Measurements from ENCODE around the gene TMEM255B.

TMEM255B gene

GRCh38 chr13:113817860-113818691, 59.0 kb downstream of the TMEM255B start:
- no peak for DNase-seq (ENCODE audit: extremely low spot score)
- ChIA-PET CTCF (no interaction called here), POLR2A (no interaction called here)
- TF ChIP-seq ARNT (IDR thresholded peaks at IDR 0.05) (no peak), L3MBTL2 (conservative IDR thresholded peaks at IDR 0.05) (no peak), TARDBP (IDR thresholded peaks at IDR 0.05) (no peak), BHLHE40 (IDR thresholded peaks at IDR 0.05; ENCODE audit: borderline replicate concordance) (no peak), ELF4 (IDR thresholded peaks at IDR 0.05) (no peak), HDGF (IDR thresholded peaks at IDR 0.05; ENCODE audit: borderline replicate concordance) (no peak), PKNOX1 (IDR thresholded peaks at IDR 0.05) (no peak), ZNF384 (IDR thresholded peaks at IDR 0.05) (no peak), NFRKB (IDR thresholded peaks at IDR 0.05) (no peak), FOXA1 (IDR thresholded peaks at IDR 0.05) (no peak), FOXM1 (IDR thresholded peaks at IDR 0.05; ENCODE audit: borderline replicate concordance) (no peak), SUZ12 (IDR thresholded peaks at IDR 0.05) (no peak)

- no peak for DNase-seq (ENCODE audit: extremely low spot score)
- CTCF ChIA-PET = no interaction called here
- POLR2A ChIA-PET = no interaction called here
- TF ChIP-seq LEF1 (IDR thresholded peaks at IDR 0.05; ENCODE audit: borderline replicate concordance) (no peak), L3MBTL2 (conservative IDR thresholded peaks at IDR 0.05) (no peak), HDGF (IDR thresholded peaks at IDR 0.05; ENCODE audit: borderline replicate concordance) (no peak), CTBP1 (IDR thresholded peaks at IDR 0.05; ENCODE audit: borderline replicate concordance) (no peak), TARDBP (IDR thresholded peaks at IDR 0.05) (no peak), FOXK2 (IDR thresholded peaks at IDR 0.05) (no peak), ELF4 (IDR thresholded peaks at IDR 0.05) (no peak), FOXM1 (IDR thresholded peaks at IDR 0.05; ENCODE audit: borderline replicate concordance) (no peak), ZNF384 (IDR thresholded peaks at IDR 0.05) (no peak), ARNT (IDR thresholded peaks at IDR 0.05) (no peak), BHLHE40 (IDR thresholded peaks at IDR 0.05; ENCODE audit: borderline replicate concordance) (no peak), PKNOX1 (IDR thresholded peaks at IDR 0.05) (no peak), SP1 (IDR thresholded peaks at IDR 0.05) (no peak), FOXA1 (IDR thresholded peaks at IDR 0.05) (no peak), SUZ12 (IDR thresholded peaks at IDR 0.05) (no peak), NFRKB (IDR thresholded peaks at IDR 0.05) (no peak)
Measured at GRCh38 chr13:113818700-113819295, 59.8 kb downstream of the TMEM255B start.

GRCh38 chr13:113819341-113819730, 60.3 kb downstream of the TMEM255B start:
- no peak for DNase-seq (ENCODE audit: extremely low spot score)
- POLR2A ChIA-PET = no interaction called here
- TF ChIP-seq ELF4 (IDR thresholded peaks at IDR 0.05) (no peak), PKNOX1 (IDR thresholded peaks at IDR 0.05) (no peak), SP1 (IDR thresholded peaks at IDR 0.05) (no peak), L3MBTL2 (conservative IDR thresholded peaks at IDR 0.05) (no peak), ARNT (IDR thresholded peaks at IDR 0.05) (no peak), FOXK2 (IDR thresholded peaks at IDR 0.05) (no peak), ZNF384 (IDR thresholded peaks at IDR 0.05) (no peak), TARDBP (IDR thresholded peaks at IDR 0.05) (no peak), CTBP1 (IDR thresholded peaks at IDR 0.05; ENCODE audit: borderline replicate concordance) (no peak), BHLHE40 (IDR thresholded peaks at IDR 0.05; ENCODE audit: borderline replicate concordance) (no peak), HDGF (IDR thresholded peaks at IDR 0.05; ENCODE audit: borderline replicate concordance) (no peak), SUZ12 (IDR thresholded peaks at IDR 0.05) (no peak), FOXM1 (IDR thresholded peaks at IDR 0.05; ENCODE audit: borderline replicate concordance) (no peak), LEF1 (IDR thresholded peaks at IDR 0.05; ENCODE audit: borderline replicate concordance) (no peak), FOXA1 (IDR thresholded peaks at IDR 0.05) (no peak), NFRKB (IDR thresholded peaks at IDR 0.05) (no peak)
- CTCF ChIA-PET = no interaction called here

- ChIA-PET CTCF (no interaction called here), POLR2A (no interaction called here)
- TF ChIP-seq FOXA1 (IDR thresholded peaks at IDR 0.05) = no peak
- TF ChIP-seq TARDBP (IDR thresholded peaks at IDR 0.05) = no peak
- no peak for TF ChIP-seq LEF1 (IDR thresholded peaks at IDR 0.05; ENCODE audit: borderline replicate concordance)
- no peak for TF ChIP-seq L3MBTL2 (conservative IDR thresholded peaks at IDR 0.05)
- DNase-seq (ENCODE audit: extremely low spot score) = no peak
Measured at GRCh38 chr13:113819731-113820715, 61.0 kb downstream of the TMEM255B start.
